ENCODE measurements around the gene UTP3. TPM values are rescaled to one million over a fixed set of nuclear protein-coding genes. Genes with fewer than 3 reads are reported as not detected.

Gene UTP3
- total RNA-seq, 1 experiment from 2014 or later: 33.7 TPM

- no peak for TF ChIP-seq ZBTB33 (IDR thresholded peaks at IDR 0.05; ENCODE audit: extremely low read depth, insufficient replicate concordance, low read length)
- no peak for TF ChIP-seq ATF3 (IDR thresholded peaks at IDR 0.05)
Observed at GRCh38 chr4:70737006-70737405, 48.7 kb downstream of the UTP3 start (continued).

GRCh38 chr4:70737409-70737808 is 49.1 kb downstream of the UTP3 start:
- Histone ChIP-seq H3K27ac (ENCODE audit: low read depth, low read length) (no peak overlapping the region), H4K20me1 (ENCODE audit: insufficient read depth) (no peaks in the 10 kb centered on the region), H3K79me2 (ENCODE audit: insufficient read depth, low read length) (peaks cover 12% of the 10 kb centered on the region), H3K9me2 (ENCODE audit: insufficient read depth) (no peaks in the 10 kb centered on the region), H3K4me1 (ENCODE audit: control insufficient read depth in 1 of 2, insufficient read depth in 2 of 2, low read length in 2 of 2) (peaks cover 13 to 25% of the 10 kb centered on the region in 2 experiments; a peak in 3 of 4 replicates), H3K9ac (ENCODE audit: low read length) (no peak overlapping the region), H3K9me3 (ENCODE audit: control insufficient read depth in 1 of 2, insufficient read depth in 1 of 2, low read depth in 1 of 2, low read length in 2 of 2) (no peaks in the 10 kb centered on the region), H3K27me3 (ENCODE audit: insufficient read depth, low read length) (no peaks in the 10 kb centered on the region), H3K36me3 (ENCODE audit: control insufficient read depth in 1 of 2, insufficient read depth in 2 of 2, low read length in 2 of 2) (no peaks in the 10 kb centered on the region), H2AFZ (ENCODE audit: low read depth, low read length, poor library complexity, severe bottlenecking) (no peak overlapping the region), H3K4me2 (ENCODE audit: low read length) (no peak overlapping the region), H3K4me3 (replicated peaks in 1 of 2; ENCODE audit: low read depth in 1 of 2, low read length in 2 of 2) (no peak overlapping the region)
- intact Hi-C loops (cut with micrococcal nuclease): no loop called here
- DNase-seq (ENCODE audit: low read depth, low spot score) (no peak), ATAC-seq (no peak)
- ChIA-PET RAD21 (ENCODE audit: low non-redundant PET in 1 of 2, low total read pairs in 2 of 2, uncharacterized antibody in 2 of 2, unreplicated experiment in 2 of 2) (no interaction called here), CTCF (no interaction called here), POLR2A (no interaction called here)
- BruUV-seq (replicated peaks): no TSS peak
- no peak for TF ChIP-seq YY1 (IDR thresholded peaks at IDR 0.05; ENCODE audit: extremely low read depth, insufficient replicate concordance, low read depth, low read length)
- TF ChIP-seq REST (IDR thresholded peaks at IDR 0.05; ENCODE audit: low read depth): no peak
- no peak for TF ChIP-seq CTCF (IDR thresholded peaks at IDR 0.05 in 2 of 3, conservative IDR thresholded peaks at IDR 0.05 in 1 of 3; ENCODE audit: borderline replicate concordance in 1 of 3, insufficient read depth in 1 of 3, low read depth in 2 of 3, low read length in 2 of 3)
- no peak for TF ChIP-seq ZFX (IDR thresholded peaks at IDR 0.05)
- TF ChIP-seq EZH2phosphoT487 (IDR thresholded peaks at IDR 0.05; ENCODE audit: borderline replicate concordance): no peak
- no peak for TF ChIP-seq TCF7L2 (IDR thresholded peaks at IDR 0.05; ENCODE audit: borderline replicate concordance, extremely low read depth, insufficient read depth, insufficient read length)
- TF ChIP-seq POLR2A (IDR thresholded peaks at IDR 0.05; ENCODE audit: borderline replicate concordance, extremely low read depth, insufficient read depth, insufficient read length): no peak
- TF ChIP-seq EZH2 (IDR thresholded peaks at IDR 0.05): no peak
- no peak for TF ChIP-seq POLR2AphosphoS5 (IDR thresholded peaks at IDR 0.05; ENCODE audit: low read depth, low read length)
- no peak for TF ChIP-seq JUND (IDR thresholded peaks at IDR 0.05)
- no peak for TF ChIP-seq ATF3 (IDR thresholded peaks at IDR 0.05)
- no peak for TF ChIP-seq FOSL1 (IDR thresholded peaks at IDR 0.05; ENCODE audit: low read depth)
- TF ChIP-seq CEBPB (IDR thresholded peaks at IDR 0.05; ENCODE audit: low read depth): no peak
- no peak for TF ChIP-seq SP1 (IDR thresholded peaks at IDR 0.05; ENCODE audit: low read depth)
- no peak for TF ChIP-seq SRF (IDR thresholded peaks at IDR 0.05; ENCODE audit: low read depth)
- no peak for TF ChIP-seq RAD21 (IDR thresholded peaks at IDR 0.05; ENCODE audit: low read depth)
- TF ChIP-seq CBX3 (IDR thresholded peaks at IDR 0.05; ENCODE audit: low read depth): no peak
- TF ChIP-seq EGR1 (IDR thresholded peaks at IDR 0.05; ENCODE audit: low read depth): no peak

All from HCT116 (cell line).